ENCODE measurements around the gene PRPF40B.

Gene PRPF40B

GRCh38 chr12:49661746-49662145, 38.4 kb downstream of the PRPF40B start:
- no peak for DNase-seq

- no peak for DNase-seq
Observed at GRCh38 chr12:49662998-49663843, 39.9 kb downstream of the PRPF40B start.

DNA sequence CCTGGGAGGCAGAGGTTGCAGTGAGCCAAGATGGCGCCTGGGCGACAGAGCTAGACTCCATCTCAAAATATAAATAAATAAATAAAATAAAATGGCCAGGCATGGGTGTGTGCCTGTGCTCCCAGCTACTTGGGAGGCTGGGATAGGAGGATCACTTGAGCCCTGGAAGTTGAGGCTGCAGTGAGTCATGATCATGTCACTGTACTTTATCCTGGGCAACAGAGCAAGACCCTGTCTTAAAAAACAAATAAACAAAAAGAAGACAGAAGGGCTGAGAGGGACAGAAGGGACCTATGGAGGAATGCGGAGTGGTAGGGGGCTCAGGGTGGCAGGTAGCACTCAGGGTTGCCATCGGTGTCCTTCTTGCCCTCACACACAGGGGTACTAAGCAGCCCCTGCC, 40.8 kb downstream of the PRPF40B start:
- no peak for DNase-seq

DNA sequence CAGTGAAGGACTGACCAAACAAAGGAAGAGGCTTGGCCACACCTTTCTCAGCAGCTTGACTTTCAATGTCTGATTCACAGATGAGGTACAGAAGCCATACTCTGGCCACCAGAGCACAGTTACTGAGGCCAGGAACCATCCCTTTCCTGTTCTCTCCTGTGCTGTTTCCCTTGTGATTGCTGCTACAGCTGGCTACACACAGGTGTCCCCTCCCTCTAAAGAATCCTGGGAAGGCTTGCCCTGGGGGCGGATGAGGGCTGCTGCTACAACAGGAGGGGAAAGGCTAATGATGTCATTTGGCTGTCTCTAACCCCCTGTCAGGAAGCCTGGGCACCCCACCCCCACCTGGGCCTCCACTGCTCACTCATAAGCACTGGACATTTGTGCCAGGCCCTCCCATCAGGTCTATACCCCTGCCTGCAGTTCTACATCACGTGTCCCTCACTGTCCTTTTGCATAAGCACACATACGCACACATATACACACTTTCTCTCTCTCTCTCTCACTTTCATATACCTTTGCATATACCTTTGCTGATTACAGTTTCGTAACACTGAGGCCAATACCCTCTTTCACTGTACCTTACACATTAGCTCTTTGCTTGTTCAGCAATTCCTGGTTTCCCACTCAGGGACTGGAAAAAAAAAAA, 41.4 kb downstream of the PRPF40B start:
- no peak for DNase-seq

DNA sequence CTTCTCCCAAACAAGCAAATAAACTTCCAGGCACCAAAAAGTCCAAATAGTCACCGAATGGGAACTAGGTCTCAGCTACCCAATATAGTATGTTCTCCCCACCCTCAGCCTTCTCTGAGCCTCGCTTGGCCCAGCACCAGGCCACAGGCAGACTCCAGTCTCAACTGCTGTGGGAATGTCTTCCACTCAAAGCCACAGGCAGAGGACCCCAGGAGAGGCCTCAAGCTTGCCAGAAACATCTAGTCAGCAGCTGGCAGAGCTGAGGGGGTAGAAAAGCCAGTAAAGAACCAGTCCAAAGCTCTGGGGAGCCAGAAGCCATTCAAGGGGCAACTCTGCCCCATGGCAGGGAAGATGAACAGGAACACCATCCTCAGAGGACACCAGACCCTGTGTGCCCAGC, 42.0 kb downstream of the PRPF40B start:
- no peak for DNase-seq

GRCh38 chr12:49666176-49666575, 42.8 kb downstream of the PRPF40B start:
- DNase-seq, result no peak

DNA sequence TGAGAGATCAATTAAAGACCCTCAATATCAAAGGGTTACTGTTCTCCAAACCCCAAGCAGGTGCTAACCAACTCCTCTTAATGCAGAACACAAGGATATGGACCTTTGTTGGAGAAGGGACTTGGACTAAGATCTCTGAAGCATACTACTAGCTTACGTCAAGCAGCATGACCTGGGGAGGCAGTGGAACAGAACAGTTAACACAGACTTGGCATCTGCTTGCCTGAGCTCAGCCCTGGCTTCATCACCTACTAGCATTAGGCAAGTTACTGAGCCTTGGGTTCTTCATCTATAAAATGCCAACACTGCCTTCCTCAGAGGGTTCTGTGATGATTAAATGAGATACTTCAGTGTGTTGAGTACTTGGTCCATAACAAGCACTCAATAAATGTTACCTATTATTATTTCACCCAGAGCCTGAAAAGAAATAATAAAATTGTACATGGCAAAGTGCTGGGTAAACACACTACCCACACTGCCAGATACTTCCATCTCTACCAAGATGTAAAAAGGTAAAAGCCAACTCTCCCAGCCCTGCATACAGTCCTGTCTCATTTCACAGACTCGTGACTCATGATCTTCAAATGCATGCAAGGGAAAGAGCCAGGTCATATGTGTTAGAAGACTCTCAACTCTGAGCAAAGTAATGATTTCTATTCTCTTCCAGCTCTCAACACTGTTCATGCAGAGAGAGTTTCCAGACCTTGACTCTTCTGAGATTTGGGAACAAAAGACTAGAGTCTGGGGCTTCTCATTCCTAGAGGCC, 44.1 kb downstream of the PRPF40B start:
- DNase-seq, result no peak

GRCh38 chr12:49669796-49670195, 46.4 kb downstream of the PRPF40B start:
- DNase-seq, result no peak

DNA sequence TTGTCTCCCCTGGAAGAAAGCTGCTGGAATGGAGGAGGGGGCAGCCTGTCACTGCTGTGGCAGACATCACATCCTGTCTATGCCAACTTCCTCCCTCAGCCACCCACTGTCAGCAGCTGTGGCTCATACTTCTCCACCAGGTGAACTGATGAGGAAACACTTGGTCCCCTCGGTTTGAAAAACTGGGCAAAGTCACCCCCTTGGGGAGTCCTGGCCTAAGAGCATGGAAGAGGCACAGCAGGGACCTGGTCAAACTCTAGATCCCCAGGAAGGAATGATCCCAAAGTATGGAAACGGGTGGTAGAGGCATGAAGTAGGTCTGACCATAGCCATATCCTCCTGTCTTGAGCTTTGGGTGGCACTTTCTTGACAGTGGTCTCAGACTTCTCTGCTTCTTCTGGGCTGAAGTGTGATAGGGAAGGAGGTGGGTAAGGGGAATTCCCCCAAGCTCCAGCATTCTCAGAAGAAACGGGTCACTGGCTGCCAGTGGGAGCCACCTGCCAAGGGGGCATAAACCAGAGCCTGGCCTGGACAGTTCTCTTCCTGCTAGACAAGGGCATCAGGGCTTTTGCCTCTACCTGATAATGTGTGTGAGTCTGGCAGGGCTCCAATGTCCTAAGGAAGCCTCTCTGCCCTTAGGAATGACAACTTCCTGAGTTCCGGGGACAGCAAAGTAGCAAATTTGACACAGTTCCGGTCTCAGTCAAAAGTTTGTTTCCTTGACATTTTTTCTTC, 47.8 kb downstream of the PRPF40B start:
- no peak for DNase-seq

- DNase-seq, result no peak
Observed at GRCh38 chr12:49672301-49673217, 49.2 kb downstream of the PRPF40B start.

- no peak for DNase-seq
Observed at GRCh38 chr12:49673446-49674317, 50.3 kb downstream of the PRPF40B start.

DNA sequence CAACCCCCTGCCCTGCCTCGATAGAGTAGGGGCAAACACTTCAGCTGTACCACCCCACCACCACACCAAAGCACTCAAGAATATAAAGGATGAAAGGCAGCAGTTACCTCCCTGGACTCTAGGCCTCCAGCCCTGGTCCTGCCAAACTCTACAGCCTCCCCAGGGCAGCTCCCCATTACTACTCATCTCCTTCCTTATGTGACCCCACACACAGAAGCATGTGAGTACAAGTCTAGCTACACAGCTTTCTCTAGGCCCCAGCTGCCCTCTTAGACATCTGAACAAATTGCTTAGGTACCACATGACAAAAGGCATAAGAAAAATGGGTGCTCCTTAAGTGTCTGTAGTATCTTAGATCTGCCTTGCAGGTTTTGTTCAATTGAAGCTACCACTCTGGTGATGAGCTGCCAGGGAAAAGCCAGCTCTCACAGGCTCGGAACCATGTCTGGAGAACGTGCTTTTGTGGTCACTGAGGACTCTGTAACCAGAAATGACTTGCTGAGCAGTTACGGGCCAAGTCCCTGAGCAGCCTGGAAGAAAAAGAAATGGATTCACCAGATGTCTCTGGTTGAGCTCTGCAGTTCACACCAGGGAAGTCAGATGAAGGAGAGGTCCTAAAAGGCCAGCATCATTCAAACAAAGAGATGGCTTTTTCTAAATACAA, 51.1 kb downstream of the PRPF40B start:
- DNase-seq, result no peak

- no peak for DNase-seq
Observed at GRCh38 chr12:49675137-49675536, 51.8 kb downstream of the PRPF40B start.

- no peak for DNase-seq
Observed at GRCh38 chr12:49678711-49679110, 55.4 kb downstream of the PRPF40B start.

- no peak for DNase-seq
Observed at GRCh38 chr12:49680075-49680474, 56.7 kb downstream of the PRPF40B start.

GRCh38 chr12:49683599-49684309, 60.4 kb downstream of the PRPF40B start:
- no peak for DNase-seq

- DNase-seq, result no peak
Observed at GRCh38 chr12:49684310-49684854, 61.0 kb downstream of the PRPF40B start.

DNA sequence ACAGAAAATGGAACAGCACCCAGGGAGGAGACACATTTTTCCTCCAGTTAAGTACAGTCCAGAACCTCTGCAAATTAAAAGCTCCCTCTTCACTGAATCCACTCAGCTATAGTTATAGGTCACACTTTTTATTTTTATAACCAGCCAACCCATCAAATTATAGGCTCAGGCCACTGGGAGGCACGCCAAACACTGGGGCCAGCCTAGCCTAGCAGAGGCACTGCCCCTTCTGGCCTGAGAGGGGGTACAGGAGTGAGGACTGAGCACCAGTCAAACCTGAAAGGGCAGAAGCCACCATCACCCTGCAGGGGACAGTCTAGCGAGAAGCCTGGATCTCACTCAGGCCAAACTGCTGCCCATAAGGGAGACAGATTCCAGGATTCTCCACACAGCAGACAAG, 64.6 kb downstream of the PRPF40B start:
- DNase-seq, result no peak

- no peak for DNase-seq
Observed at GRCh38 chr12:49689237-49689636, 65.9 kb downstream of the PRPF40B start.

Data from activated gamma-delta T cell (primary cell).